GM18909 (cell line): Measurements from ENCODE around the gene ME3.
"Not testable (repeated sequence)": the region's sequence is repeated elsewhere in the genome, so short reads cannot be mapped to it uniquely, and the experiment has no call there.

Experiments used
- ATAC-seq: cut with Tn5 transposase; IDR thresholded peaks from one replicate; pipeline ENCODE4 v1.9.1; 2021; ENCODE audit warnings: mild to moderate bottlenecking; ENCODE audit not compliant: unreplicated experiment, poor library complexity

ME3 gene

GRCh38 chr11:86523738-86524619 lies 148.4 kb downstream of the ME3 start:
- no peak for ATAC-seq

GRCh38 chr11:86522512-86522911 lies 149.9 kb downstream of the ME3 start:
- not testable (repeated sequence) for ATAC-seq

- ATAC-seq, result no peak
Observed at GRCh38 chr11:86519064-86519911, 153.1 kb downstream of the ME3 start.

GRCh38 chr11:86518211-86518610 lies 154.2 kb downstream of the ME3 start:
- ATAC-seq, result no peak

- ATAC-seq, result no peak
Observed at GRCh38 chr11:86517557-86517956, 154.9 kb downstream of the ME3 start.

GRCh38 chr11:86515297-86516094 lies 156.9 kb downstream of the ME3 start:
- ATAC-seq, result no peak

- ATAC-seq, result peak; percentile 66
Observed at GRCh38 chr11:86514453-86514852, 158.0 kb downstream of the ME3 start.

- ATAC-seq, result no peak
Observed at GRCh38 chr11:86513746-86514373, 158.6 kb downstream of the ME3 start.

- no peak for ATAC-seq
Observed at GRCh38 chr11:86513138-86513537, 159.3 kb downstream of the ME3 start.

GRCh38 chr11:86511086-86511551 lies 161.3 kb downstream of the ME3 start:
- peak; percentile 67 for ATAC-seq

- ATAC-seq, result no peak
Observed at GRCh38 chr11:86510674-86511073, 161.7 kb downstream of the ME3 start.

- ATAC-seq, result no peak
Observed at GRCh38 chr11:86510097-86510496, 162.3 kb downstream of the ME3 start.

GRCh38 chr11:86509588-86509974 lies 162.8 kb downstream of the ME3 start:
- ATAC-seq, result no peak

GRCh38 chr11:86508604-86509587 lies 163.5 kb downstream of the ME3 start:
- ATAC-seq, result no peak

- ATAC-seq, result no peak
Observed at GRCh38 chr11:86507249-86507845, 165.1 kb downstream of the ME3 start.

- ATAC-seq, result no peak
Observed at GRCh38 chr11:86506235-86506634, 166.2 kb downstream of the ME3 start.

GRCh38 chr11:86503131-86503530 lies 169.3 kb downstream of the ME3 start:
- ATAC-seq, result no peak

- no peak for ATAC-seq
Observed at GRCh38 chr11:86502137-86502642, 170.2 kb downstream of the ME3 start.
